ENCODE measurements around the gene MGAT4A.

MGAT4A gene

GRCh38 chr2:98704499-98705332 is 26.2 kb downstream of the MGAT4A start:
- no peak for DNase-seq (ENCODE audit: extremely low read depth in 1 of 2, low read depth in 1 of 2)

GRCh38 chr2:98703738-98704137 is 27.2 kb downstream of the MGAT4A start:
- no peak for DNase-seq (ENCODE audit: extremely low read depth in 1 of 2, low read depth in 1 of 2)

GRCh38 chr2:98702858-98703620 is 27.9 kb downstream of the MGAT4A start:
- no peak for DNase-seq (ENCODE audit: extremely low read depth in 1 of 2, low read depth in 1 of 2)

GRCh38 chr2:98702127-98702802 is 28.7 kb downstream of the MGAT4A start:
- DNase-seq (ENCODE audit: extremely low read depth in 1 of 2, low read depth in 1 of 2), result no peak

- no peak for DNase-seq (ENCODE audit: extremely low read depth in 1 of 2, low read depth in 1 of 2)
These were observed 29.7 kb downstream of the MGAT4A start for GRCh38 chr2:98701230-98701629.

GRCh38 chr2:98698896-98699295 is 32.0 kb downstream of the MGAT4A start:
- no peak for DNase-seq (ENCODE audit: extremely low read depth in 1 of 2, low read depth in 1 of 2)

GRCh38 chr2:98697651-98698337 is 33.1 kb downstream of the MGAT4A start:
- no peak for DNase-seq (ENCODE audit: extremely low read depth in 1 of 2, low read depth in 1 of 2)

- DNase-seq (ENCODE audit: extremely low read depth in 1 of 2, low read depth in 1 of 2), result no peak
These were observed 34.7 kb downstream of the MGAT4A start for GRCh38 chr2:98696200-98696599.

GRCh38 chr2:98695255-98695654 is 35.7 kb downstream of the MGAT4A start:
- no peak for DNase-seq (ENCODE audit: extremely low read depth in 1 of 2, low read depth in 1 of 2)

GRCh38 chr2:98693477-98693876 is 37.5 kb downstream of the MGAT4A start:
- no peak for DNase-seq (ENCODE audit: extremely low read depth in 1 of 2, low read depth in 1 of 2)

GRCh38 chr2:98692090-98693054 is 38.6 kb downstream of the MGAT4A start:
- no peak for DNase-seq (ENCODE audit: extremely low read depth in 1 of 2, low read depth in 1 of 2)

- no peak for DNase-seq (ENCODE audit: extremely low read depth in 1 of 2, low read depth in 1 of 2)
These were observed 39.6 kb downstream of the MGAT4A start for GRCh38 chr2:98691303-98691702.

- no peak for DNase-seq (ENCODE audit: extremely low read depth in 1 of 2, low read depth in 1 of 2)
These were observed 44.7 kb downstream of the MGAT4A start for GRCh38 chr2:98685930-98686887.

- DNase-seq (ENCODE audit: extremely low read depth in 1 of 2, low read depth in 1 of 2), result no peak
These were observed 47.2 kb downstream of the MGAT4A start for GRCh38 chr2:98683728-98684127.

GRCh38 chr2:98676742-98677141 is 54.2 kb downstream of the MGAT4A start:
- DNase-seq (ENCODE audit: extremely low read depth in 1 of 2, low read depth in 1 of 2), result no peak

- DNase-seq (ENCODE audit: extremely low read depth in 1 of 2, low read depth in 1 of 2), result no peak
These were observed 56.5 kb downstream of the MGAT4A start for GRCh38 chr2:98674233-98674964.

GRCh38 chr2:98669675-98670074 is 61.3 kb downstream of the MGAT4A start:
- DNase-seq (ENCODE audit: extremely low read depth in 1 of 2, low read depth in 1 of 2), result no peak

- no peak for DNase-seq (ENCODE audit: extremely low read depth in 1 of 2, low read depth in 1 of 2)
These were observed 65.3 kb downstream of the MGAT4A start for GRCh38 chr2:98665677-98666076.
